ENCODE measurements around the gene ADSS1.

ADSS1 gene

GRCh38 chr14:104791425-104791824, 67.4 kb downstream of the ADSS1 start:
- no peak for TF ChIP-seq CTCF (IDR thresholded peaks at IDR 0.05; ENCODE audit: low read depth, low read length, missing control alignments)
- no peaks in the 10 kb centered on the region for H3K27me3 ChIP-seq (replicated peaks)
- no peak overlapping the region for H3K27ac ChIP-seq
- H3K4me3 ChIP-seq (ENCODE audit: low read depth, low read length), result no peak overlapping the region
- in situ Hi-C loops (cut with HindIII; ENCODE audit: low pct_ligation_motif_present, low sequenced_read_pairs), result no loop called here
- DNase-seq, result no peak
- H3K36me3 ChIP-seq (replicated peaks), result peaks cover 17% of the 10 kb centered on the region

DNA sequence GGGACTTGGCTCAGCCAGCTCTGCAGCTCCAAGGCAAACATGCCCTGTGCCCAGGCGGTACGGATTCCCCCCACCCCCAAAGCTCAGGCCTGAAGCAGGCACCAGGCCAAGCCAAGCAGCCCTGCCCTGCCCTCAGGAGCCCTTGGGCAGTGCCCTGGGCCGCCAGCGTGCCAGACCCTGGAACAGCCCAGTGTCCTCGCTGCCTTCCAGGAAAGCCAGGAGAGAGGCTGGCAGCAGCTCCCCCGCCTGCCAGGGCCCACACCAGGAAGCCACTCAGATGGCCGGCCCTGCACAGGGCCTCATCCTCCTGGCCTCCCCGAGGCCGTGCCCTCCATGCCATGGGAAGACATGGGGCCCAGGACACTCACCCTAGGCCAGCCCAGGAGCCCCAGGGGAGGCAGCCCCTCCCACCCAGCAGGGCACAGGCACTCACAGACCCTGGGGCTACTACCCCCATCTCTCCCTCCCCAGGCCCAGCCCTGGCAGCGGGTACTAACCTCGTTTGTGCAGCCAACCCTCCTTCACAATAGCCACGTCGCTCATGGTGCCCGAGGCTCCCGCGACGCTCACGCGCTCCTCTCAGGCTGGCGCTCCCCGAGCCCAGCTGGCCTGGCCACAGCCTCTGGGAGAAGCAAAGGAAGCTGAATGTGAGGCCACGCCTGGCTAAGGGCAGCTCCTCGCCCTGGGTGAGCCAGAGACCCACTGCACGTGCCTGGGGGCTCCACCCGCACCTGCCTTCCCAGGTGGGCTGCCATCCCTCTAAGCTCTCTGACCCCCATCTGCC, 68.3 kb downstream of the ADSS1 start:
- TF ChIP-seq CTCF (IDR thresholded peaks at IDR 0.05; ENCODE audit: low read depth, low read length, missing control alignments), result no peak
- H3K27me3 ChIP-seq (replicated peaks), result no peaks in the 10 kb centered on the region
- DNase-seq, result no peak
- no peak overlapping the region for H3K4me3 ChIP-seq (ENCODE audit: low read depth, low read length)
- peaks cover 17% of the 10 kb centered on the region for H3K36me3 ChIP-seq (replicated peaks)
- no peak overlapping the region for H3K27ac ChIP-seq
- in situ Hi-C loops (cut with HindIII; ENCODE audit: low pct_ligation_motif_present, low sequenced_read_pairs), result no loop called here

GRCh38 chr14:104792945-104793702, 69.1 kb downstream of the ADSS1 start:
- Histone ChIP-seq H3K4me3 (ENCODE audit: low read depth, low read length) (no peak overlapping the region), H3K36me3 (replicated peaks) (peaks cover 17% of the 10 kb centered on the region), H3K27ac (no peak overlapping the region), H3K27me3 (replicated peaks) (no peaks in the 10 kb centered on the region)
- in situ Hi-C loops (cut with HindIII; ENCODE audit: low pct_ligation_motif_present, low sequenced_read_pairs), result no loop called here
- DNase-seq, result no peak
- TF ChIP-seq CTCF (IDR thresholded peaks at IDR 0.05; ENCODE audit: low read depth, low read length, missing control alignments), result peak; percentile 11

DNA sequence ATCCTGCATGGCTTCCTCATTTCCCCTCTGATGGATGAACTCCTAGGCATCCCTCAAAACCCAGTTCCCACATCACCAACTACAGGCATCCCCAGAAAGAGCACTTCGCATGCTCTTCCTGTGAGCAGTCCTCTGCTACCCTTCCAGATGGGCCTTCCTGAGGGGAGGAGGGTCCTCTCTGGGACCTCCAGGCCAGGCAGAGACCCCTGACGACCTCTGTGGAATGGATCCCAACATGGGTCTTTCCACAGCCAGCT, 69.6 kb downstream of the ADSS1 start:
- no peak for DNase-seq
- H3K36me3 ChIP-seq (replicated peaks), result peaks cover 15% of the 10 kb centered on the region
- no peak for TF ChIP-seq CTCF (IDR thresholded peaks at IDR 0.05; ENCODE audit: low read depth, low read length, missing control alignments)
- in situ Hi-C loops (cut with HindIII; ENCODE audit: low pct_ligation_motif_present, low sequenced_read_pairs), result no loop called here
- no peak overlapping the region for H3K27ac ChIP-seq
- no peaks in the 10 kb centered on the region for H3K27me3 ChIP-seq (replicated peaks)
- peak overlapping the region; percentile 74 for H3K4me3 ChIP-seq (ENCODE audit: low read depth, low read length)

GRCh38 chr14:104794099-104794498, 70.1 kb downstream of the ADSS1 start:
- no peak for TF ChIP-seq CTCF (IDR thresholded peaks at IDR 0.05; ENCODE audit: low read depth, low read length, missing control alignments)
- in situ Hi-C loops (cut with HindIII; ENCODE audit: low pct_ligation_motif_present, low sequenced_read_pairs), result no loop called here
- H3K27ac ChIP-seq, result no peak overlapping the region
- H3K27me3 ChIP-seq (replicated peaks), result no peaks in the 10 kb centered on the region
- peak; percentile 55 for DNase-seq
- peaks cover 11% of the 10 kb centered on the region for H3K36me3 ChIP-seq (replicated peaks)
- H3K4me3 ChIP-seq (ENCODE audit: low read depth, low read length), result peak overlapping the region; percentile 74
